Mammary epithelial cell (primary cell): ENCODE measurements around the gene SMPD1.

Experiments
- EZH2 ChIP-seq: IDR thresholded peaks from 2 replicates; pipeline ENCODE4 v1.6.1; 2012; ENCODE audit warnings: low read length, inconsistent platforms, borderline replicate concordance
- TF ChIP-seq, protein P1 (sequence below), 2 donors: IDR thresholded peaks in 1 of 2; conservative IDR thresholded peaks in 1 of 2; 2 replicates each; pipeline ENCODE4 v1.5.1; 2011 to 2012; ENCODE audit warnings: inconsistent platforms in 2 of 2, low read length in 2 of 2, mild to moderate bottlenecking in 2 of 2, control low read depth in 1 of 2, low read depth in 1 of 2; ENCODE audit not compliant: insufficient read depth in 1 of 2; ENCODE audit errors: extremely low read depth in 1 of 2

- TF ChIP-seq, protein P1, sequence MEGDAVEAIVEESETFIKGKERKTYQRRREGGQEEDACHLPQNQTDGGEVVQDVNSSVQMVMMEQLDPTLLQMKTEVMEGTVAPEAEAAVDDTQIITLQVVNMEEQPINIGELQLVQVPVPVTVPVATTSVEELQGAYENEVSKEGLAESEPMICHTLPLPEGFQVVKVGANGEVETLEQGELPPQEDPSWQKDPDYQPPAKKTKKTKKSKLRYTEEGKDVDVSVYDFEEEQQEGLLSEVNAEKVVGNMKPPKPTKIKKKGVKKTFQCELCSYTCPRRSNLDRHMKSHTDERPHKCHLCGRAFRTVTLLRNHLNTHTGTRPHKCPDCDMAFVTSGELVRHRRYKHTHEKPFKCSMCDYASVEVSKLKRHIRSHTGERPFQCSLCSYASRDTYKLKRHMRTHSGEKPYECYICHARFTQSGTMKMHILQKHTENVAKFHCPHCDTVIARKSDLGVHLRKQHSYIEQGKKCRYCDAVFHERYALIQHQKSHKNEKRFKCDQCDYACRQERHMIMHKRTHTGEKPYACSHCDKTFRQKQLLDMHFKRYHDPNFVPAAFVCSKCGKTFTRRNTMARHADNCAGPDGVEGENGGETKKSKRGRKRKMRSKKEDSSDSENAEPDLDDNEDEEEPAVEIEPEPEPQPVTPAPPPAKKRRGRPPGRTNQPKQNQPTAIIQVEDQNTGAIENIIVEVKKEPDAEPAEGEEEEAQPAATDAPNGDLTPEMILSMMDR (conservative IDR thresholded peaks at IDR 0.05 in 1 of 2, IDR thresholded peaks at IDR 0.05 in 1 of 2; ENCODE audit: extremely low read depth in 1 of 2, insufficient read depth in 1 of 2, low read depth in 1 of 2, low read length in 2 of 2): no peak
- no peak for TF ChIP-seq EZH2
Observed at GRCh38 chr11:6405846-6406245, 15.6 kb downstream of the SMPD1 start.
